ENCODE results near the gene DACH1. TPM values are rescaled to one million over a fixed set of nuclear protein-coding genes. Genes with fewer than 3 reads are reported as not detected.

Gene DACH1
- total RNA-seq, 1 donor from 2014 or later, result 110 TPM

DNA sequence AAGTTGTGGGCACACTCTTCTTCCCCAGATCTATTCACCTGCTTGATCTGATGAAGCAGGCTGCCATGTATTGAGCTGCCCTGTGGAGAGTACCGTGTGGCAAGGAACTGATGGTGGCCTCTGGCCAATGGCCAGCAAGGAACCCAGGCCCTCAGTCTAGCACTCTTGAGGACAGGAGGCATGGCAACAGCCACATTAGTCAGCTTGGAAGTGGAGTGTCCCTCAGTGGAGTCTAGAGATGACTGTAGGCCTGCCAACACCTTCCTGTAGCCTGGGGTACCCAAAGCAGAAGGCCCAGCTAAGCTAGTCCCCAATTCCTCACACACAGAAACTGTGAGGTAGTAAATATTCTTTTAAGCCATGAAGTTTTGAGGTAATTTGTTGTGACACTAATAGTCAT is 412.5 kb downstream of the DACH1 start:
- TF ChIP-seq CTCF (IDR thresholded peaks at IDR 0.05; ENCODE audit: partially characterized antibody, unreplicated experiment), result no peak
- Mint-ChIP-seq H3K27ac (ENCODE audit: unreplicated experiment) (no peak overlapping the region), H3K4me1 (ENCODE audit: low read depth, unreplicated experiment) (peaks cover 1% of the 10 kb centered on the region), H3K4me3 (ENCODE audit: unreplicated experiment) (no peak overlapping the region), H3K36me3 (ENCODE audit: unreplicated experiment) (no peaks in the 10 kb centered on the region), H3K9me3 (ENCODE audit: unreplicated experiment) (peaks cover 5% of the 10 kb centered on the region), H3K27me3 (ENCODE audit: unreplicated experiment) (no peaks in the 10 kb centered on the region)
- no peak for DNase-seq

DNA sequence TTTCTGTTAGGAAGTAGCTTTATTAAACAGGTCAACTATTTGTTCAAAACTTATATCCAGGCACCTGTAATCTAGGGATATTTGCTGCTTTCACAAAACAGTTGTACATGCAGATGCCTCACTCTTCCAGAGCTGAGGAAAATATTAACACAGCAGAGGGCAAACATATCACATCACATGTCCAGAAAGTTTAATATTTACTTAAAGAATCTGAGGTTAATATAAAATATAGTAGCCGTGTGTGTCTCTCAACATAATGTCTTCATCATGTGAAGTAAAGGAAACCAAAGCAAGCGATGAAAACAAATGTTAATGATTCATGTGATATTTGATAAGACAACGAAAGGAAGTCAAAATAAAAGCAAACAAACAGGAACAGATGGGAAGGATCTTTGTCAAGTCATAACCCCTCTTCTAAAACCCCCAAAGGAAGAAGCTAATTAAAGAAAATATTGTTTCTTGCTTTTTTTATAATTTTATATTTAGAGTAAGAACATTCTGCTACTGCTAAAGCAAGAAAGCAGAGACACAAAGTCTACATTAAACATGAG is 418.8 kb downstream of the DACH1 start:
- Mint-ChIP-seq H3K4me3 (ENCODE audit: unreplicated experiment) (no peak overlapping the region), H3K36me3 (ENCODE audit: unreplicated experiment) (no peaks in the 10 kb centered on the region), H3K27ac (ENCODE audit: unreplicated experiment) (no peak overlapping the region), H3K27me3 (ENCODE audit: unreplicated experiment) (no peaks in the 10 kb centered on the region), H3K9me3 (ENCODE audit: unreplicated experiment) (peaks cover 2% of the 10 kb centered on the region), H3K4me1 (ENCODE audit: low read depth, unreplicated experiment) (peaks cover 4% of the 10 kb centered on the region)
- TF ChIP-seq CTCF (IDR thresholded peaks at IDR 0.05; ENCODE audit: partially characterized antibody, unreplicated experiment), result no peak
- no peak for DNase-seq

GRCh38 chr13:71437704-71438103 is 429.3 kb downstream of the DACH1 start:
- H3K27ac Mint-ChIP-seq (ENCODE audit: unreplicated experiment), result no peak overlapping the region

DNA sequence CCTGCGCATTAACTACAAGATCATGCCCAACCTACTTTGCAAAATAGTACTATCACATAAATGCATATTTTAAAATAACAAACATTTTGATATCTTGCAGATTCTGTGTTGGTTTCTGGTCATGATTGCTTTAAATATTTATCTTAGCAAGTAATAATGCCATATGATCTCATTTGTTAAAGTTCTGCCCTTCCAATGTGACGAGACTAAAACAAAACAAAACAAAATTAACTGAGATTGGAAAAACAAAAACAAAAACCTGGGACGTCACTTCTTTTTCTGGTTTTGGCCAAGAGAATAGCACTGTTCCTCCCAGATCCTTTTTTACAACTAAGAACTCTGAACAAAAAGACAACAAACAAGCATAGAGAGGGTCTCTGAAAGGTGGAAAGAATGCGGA is 436.3 kb downstream of the DACH1 start:
- Mint-ChIP-seq H3K4me1 (ENCODE audit: low read depth, unreplicated experiment) (no peaks in the 10 kb centered on the region), H3K27me3 (ENCODE audit: unreplicated experiment) (no peaks in the 10 kb centered on the region), H3K4me3 (ENCODE audit: unreplicated experiment) (no peak overlapping the region), H3K27ac (ENCODE audit: unreplicated experiment) (no peak overlapping the region), H3K9me3 (ENCODE audit: unreplicated experiment) (no peaks in the 10 kb centered on the region), H3K36me3 (ENCODE audit: unreplicated experiment) (no peaks in the 10 kb centered on the region)
- DNase-seq, result no peak
- TF ChIP-seq CTCF (IDR thresholded peaks at IDR 0.05; ENCODE audit: partially characterized antibody, unreplicated experiment), result no peak

More at GRCh38 chr13:71437704-71438103, 429.3 kb downstream of the DACH1 start:
- no peaks in the 10 kb centered on the region for H3K4me1 Mint-ChIP-seq (ENCODE audit: low read depth, unreplicated experiment)
- no peak overlapping the region for H3K4me3 Mint-ChIP-seq (ENCODE audit: unreplicated experiment)
- DNase-seq, result no peak
- no peaks in the 10 kb centered on the region for H3K36me3 Mint-ChIP-seq (ENCODE audit: unreplicated experiment)
- TF ChIP-seq CTCF (IDR thresholded peaks at IDR 0.05; ENCODE audit: partially characterized antibody, unreplicated experiment), result no peak
- H3K9me3 Mint-ChIP-seq (ENCODE audit: unreplicated experiment), result no peaks in the 10 kb centered on the region
- no peaks in the 10 kb centered on the region for H3K27me3 Mint-ChIP-seq (ENCODE audit: unreplicated experiment)

GRCh38 chr13:71417205-71417604 is 449.8 kb downstream of the DACH1 start:
- no peak overlapping the region for H3K27ac Mint-ChIP-seq (ENCODE audit: unreplicated experiment)
- H3K4me3 Mint-ChIP-seq (ENCODE audit: unreplicated experiment), result no peak overlapping the region
- no peaks in the 10 kb centered on the region for H3K36me3 Mint-ChIP-seq (ENCODE audit: unreplicated experiment)
- H3K9me3 Mint-ChIP-seq (ENCODE audit: unreplicated experiment), result no peaks in the 10 kb centered on the region
- TF ChIP-seq CTCF (IDR thresholded peaks at IDR 0.05; ENCODE audit: partially characterized antibody, unreplicated experiment), result no peak
- no peaks in the 10 kb centered on the region for H3K4me1 Mint-ChIP-seq (ENCODE audit: low read depth, unreplicated experiment)
- no peak for DNase-seq
- H3K27me3 Mint-ChIP-seq (ENCODE audit: unreplicated experiment), result no peaks in the 10 kb centered on the region
